Neural progenitor cell (in vitro differentiated cells): ENCODE measurements around the gene ZBTB6. TPM values are rescaled to one million over a fixed set of nuclear protein-coding genes. Genes with fewer than 3 reads are reported as not detected.
"Not testable (repeated sequence)": the region's sequence is repeated elsewhere in the genome, so short reads cannot be mapped to it uniquely, and the experiment has no call there.

ENCODE experiments used
- DNase-seq: peaks from one replicate; pipeline ENCODE4 v3.0.0-alpha.2; 2016; ENCODE audit warnings: low spot score
- H2AFZ ChIP-seq: fragments of 200-600 bp; sonication (generic); replicated peaks from 2 replicates; pipeline ENCODE4 v1.6.1; 2016; ENCODE audit warnings: antibody characterized with exemption
- H3F3A ChIP-seq: fragments of 200-600 bp; sonication (generic); 2 replicates; pipeline ENCODE4 v1.6.1; 2016; ENCODE audit warnings: antibody characterized with exemption, low read depth
- H3K27ac ChIP-seq: fragments of 200-600 bp; sonication (generic); 2 replicates; pipeline ENCODE4 v1.5.1; 2016; ENCODE audit warnings: mild to moderate bottlenecking
- H3K27me3 ChIP-seq: fragments of 200-600 bp; sonication (generic); 2 replicates; pipeline ENCODE4 v1.6.1; 2016; ENCODE audit warnings: mild to moderate bottlenecking, moderate library complexity
- H3K36me3 ChIP-seq: fragments of 200-600 bp; sonication (generic); 2 replicates; pipeline ENCODE4 v1.5.1; 2016
- H3K4me1 ChIP-seq: fragments of 200-600 bp; sonication (generic); 2 replicates; pipeline ENCODE4 v1.6.1; 2016; ENCODE audit warnings: mixed run types
- H3K4me2 ChIP-seq: fragments of 200-600 bp; sonication (generic); 2 replicates; pipeline ENCODE4 v1.6.1; 2016
- H3K4me3 ChIP-seq: fragments of 200-600 bp; sonication (generic); 2 replicates; pipeline ENCODE4 v1.5.1; 2016
- H3K79me2 ChIP-seq: fragments of 200-600 bp; sonication (generic); 2 replicates; pipeline ENCODE4 v1.6.1; 2016; ENCODE audit warnings: low read depth
- H3K9ac ChIP-seq: fragments of 200-600 bp; sonication (generic); 2 replicates; pipeline ENCODE4 v1.6.1; 2016
- H3K9me3 ChIP-seq: fragments of 200-600 bp; sonication (generic); 2 replicates; pipeline ENCODE4 v1.5.1; 2016; ENCODE audit warnings: low read depth
- H4K20me1 ChIP-seq: fragments of 200-600 bp; sonication (generic); 2 replicates; pipeline ENCODE4 v1.6.1; 2016; ENCODE audit warnings: low read depth
- H3K27ac Mint-ChIP-seq: 3 replicates; pipeline ENCODE4 v1.8.0; 2021; ENCODE audit warnings: mixed read lengths
- H3K27me3 Mint-ChIP-seq: 2 replicates; pipeline ENCODE4 v1.8.0; 2022; ENCODE audit warnings: low read depth, mild to moderate bottlenecking, inconsistent platforms, moderate library complexity, mixed read lengths; ENCODE audit not compliant: insufficient read depth
- H3K36me3 Mint-ChIP-seq: 3 replicates; pipeline ENCODE4 v1.8.0; 2021; ENCODE audit warnings: mixed read lengths
- H3K4me1 Mint-ChIP-seq: 3 replicates; pipeline ENCODE4 v1.8.0; 2021; ENCODE audit warnings: mixed read lengths
- H3K4me3 Mint-ChIP-seq: 3 replicates; pipeline ENCODE4 v1.8.0; 2021; ENCODE audit warnings: mild to moderate bottlenecking, moderate library complexity, mixed read lengths
- H3K9me3 Mint-ChIP-seq: 3 replicates; pipeline ENCODE4 v1.8.0; 2020; ENCODE audit warnings: mixed read lengths
- CTCF ChIP-seq: fragments of 200-600 bp; sonication (generic); IDR thresholded peaks from 2 replicates; pipeline ENCODE4 v1.5.1; 2017; ENCODE audit warnings: antibody characterized with exemption, mild to moderate bottlenecking
- EZH2 ChIP-seq: fragments of 200-600 bp; sonication (generic); IDR thresholded peaks from 2 replicates; pipeline ENCODE4 v1.6.1; 2017; ENCODE audit warnings: antibody characterized with exemption, mild to moderate bottlenecking, moderate library complexity
- EZH2phosphoT487 ChIP-seq: fragments of 200-600 bp; sonication (generic); IDR thresholded peaks from 2 replicates; pipeline ENCODE4 v1.6.1; 2017; ENCODE audit warnings: antibody characterized with exemption
- total RNA-seq: library from RNA; depleted of rRNA; stranded (reverse); fragments of >200 nt; gene quantifications from 2 replicates; pipeline ENCODE4 v1.2.3, GENCODE V29; 2015; ENCODE audit warnings: low replicate concordance

ZBTB6 gene
- total RNA-seq, 1 donor from 2014 or later, result 23.7 TPM

GRCh38 chr9:122879443-122879842, 33.7 kb downstream of the ZBTB6 start:
- TF ChIP-seq EZH2 (no peak), EZH2phosphoT487 (no peak), CTCF (no peak)
- Histone ChIP-seq H3K27me3 (no peaks in the 10 kb centered on the region), H3K27ac (no peak overlapping the region), H4K20me1 (no peaks in the 10 kb centered on the region), H3K79me2 (no peaks in the 10 kb centered on the region), H3K36me3 (peaks cover 30% of the 10 kb centered on the region), H2AFZ (no peak overlapping the region), H3K9ac (no peak overlapping the region), H3K4me1 (no peaks in the 10 kb centered on the region), H3K9me3 (no peaks in the 10 kb centered on the region), H3F3A (no peaks in the 10 kb centered on the region), H3K4me3 (no peak overlapping the region), H3K4me2 (no peak overlapping the region)
- H3K36me3 Mint-ChIP-seq, result peaks cover 30% of the 10 kb centered on the region
- no peaks in the 10 kb centered on the region for H3K27me3 Mint-ChIP-seq
- no peak overlapping the region for H3K4me3 Mint-ChIP-seq
- DNase-seq, result no peak
- no peaks in the 10 kb centered on the region for H3K4me1 Mint-ChIP-seq
- H3K27ac Mint-ChIP-seq, result no peak overlapping the region
- H3K9me3 Mint-ChIP-seq, result no peaks in the 10 kb centered on the region

- no peaks in the 10 kb centered on the region for H3K9me3 ChIP-seq
- no peaks in the 10 kb centered on the region for H3K79me2 ChIP-seq
- H3K4me1 ChIP-seq, result no peaks in the 10 kb centered on the region
- no peak for DNase-seq
- TF ChIP-seq CTCF, result no peak
- TF ChIP-seq EZH2, result no peak
- TF ChIP-seq EZH2phosphoT487, result no peak
- peaks cover 41% of the 10 kb centered on the region for H3K36me3 Mint-ChIP-seq
- H3F3A ChIP-seq, result no peaks in the 10 kb centered on the region
- no peak overlapping the region for H2AFZ ChIP-seq
- no peak overlapping the region for H3K27ac ChIP-seq
- no peaks in the 10 kb centered on the region for H3K4me1 Mint-ChIP-seq
- H3K9me3 Mint-ChIP-seq, result no peaks in the 10 kb centered on the region
- H3K36me3 ChIP-seq, result peaks cover 14% of the 10 kb centered on the region
- no peaks in the 10 kb centered on the region for H3K27me3 Mint-ChIP-seq
- no peak overlapping the region for H3K4me3 ChIP-seq
- no peak overlapping the region for H3K27ac Mint-ChIP-seq
- H4K20me1 ChIP-seq, result no peaks in the 10 kb centered on the region
- no peak overlapping the region for H3K4me2 ChIP-seq
- H3K27me3 ChIP-seq, result no peaks in the 10 kb centered on the region
- H3K4me3 Mint-ChIP-seq, result no peak overlapping the region
- no peak overlapping the region for H3K9ac ChIP-seq
These were observed 37.6 kb downstream of the ZBTB6 start for GRCh38 chr9:122875523-122875922.

GRCh38 chr9:122867276-122867675, 45.8 kb downstream of the ZBTB6 start:
- not testable (repeated sequence) for H3K27ac Mint-ChIP-seq, H3K36me3 ChIP-seq, H3F3A ChIP-seq, H3K4me3 Mint-ChIP-seq, H3K9me3 ChIP-seq, H3K27me3 Mint-ChIP-seq, H3K4me3 ChIP-seq, H3K9me3 Mint-ChIP-seq, H3K4me1 ChIP-seq, H3K4me2 ChIP-seq, H3K4me1 Mint-ChIP-seq, H3K9ac ChIP-seq, DNase-seq, H4K20me1 ChIP-seq, H2AFZ ChIP-seq, H3K79me2 ChIP-seq, H3K27ac ChIP-seq, H3K27me3 ChIP-seq
- H3K36me3 Mint-ChIP-seq, result peaks cover 35% of the 10 kb centered on the region

GRCh38 chr9:122866079-122866478, 47.0 kb downstream of the ZBTB6 start:
- H3K36me3 Mint-ChIP-seq, result peaks cover 34% of the 10 kb centered on the region
- H4K20me1 ChIP-seq, result no peaks in the 10 kb centered on the region
- H3K9me3 ChIP-seq, result no peaks in the 10 kb centered on the region
- DNase-seq, result no peak
- no peak overlapping the region for H2AFZ ChIP-seq
- H3K36me3 ChIP-seq, result peaks cover 11% of the 10 kb centered on the region
- H3K4me1 Mint-ChIP-seq, result no peaks in the 10 kb centered on the region
- no peak overlapping the region for H3K9ac ChIP-seq
- H3K4me3 Mint-ChIP-seq, result no peak overlapping the region
- no peaks in the 10 kb centered on the region for H3K27me3 Mint-ChIP-seq
- no peak overlapping the region for H3K27ac ChIP-seq
- H3K9me3 Mint-ChIP-seq, result no peaks in the 10 kb centered on the region
- no peaks in the 10 kb centered on the region for H3K27me3 ChIP-seq
- no peak overlapping the region for H3K4me2 ChIP-seq
- no peak overlapping the region for H3K4me3 ChIP-seq
- no peaks in the 10 kb centered on the region for H3K79me2 ChIP-seq
- no peaks in the 10 kb centered on the region for H3F3A ChIP-seq
- TF ChIP-seq CTCF, result no peak
- no peak for TF ChIP-seq EZH2phosphoT487
- TF ChIP-seq EZH2, result no peak
- H3K27ac Mint-ChIP-seq, result no peak overlapping the region
- no peaks in the 10 kb centered on the region for H3K4me1 ChIP-seq
